Measurements from ENCODE around the gene SIRPB1. TPM values are rescaled to one million over a fixed set of nuclear protein-coding genes. Genes with fewer than 3 reads are reported as not detected.

Gene SIRPB1
- 0.90 TPM in 1 of 2 replicates, not detected in the other for total RNA-seq (ENCODE audit: low replicate concordance)

DNA sequence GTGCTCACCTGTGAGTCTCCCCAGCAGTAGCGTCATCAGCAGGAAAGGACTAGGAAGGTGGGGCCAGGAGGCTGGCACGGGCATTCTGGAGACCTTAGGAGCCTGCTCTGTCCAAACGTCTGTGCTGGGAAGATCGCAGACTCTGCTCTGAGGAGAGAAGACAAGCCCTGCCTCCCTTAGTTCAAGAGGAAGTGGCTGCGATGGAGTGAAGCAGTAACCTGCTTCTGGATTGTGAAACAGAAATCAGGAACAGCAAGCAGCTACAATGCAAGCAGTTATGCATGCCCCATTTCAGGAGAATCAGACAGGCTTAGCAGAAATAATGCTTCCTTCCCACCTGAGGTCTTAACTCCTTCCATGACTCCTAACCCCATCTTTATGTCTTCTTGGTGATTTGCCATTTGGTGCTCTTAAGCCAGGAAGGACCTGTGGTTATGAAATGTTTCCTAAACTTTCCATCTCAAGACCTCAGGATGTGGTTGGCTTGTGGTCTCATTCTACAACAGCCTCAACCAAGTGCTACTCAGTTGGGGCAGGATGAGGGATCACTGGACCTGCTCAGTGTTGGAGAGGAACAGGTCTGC, at the start of gene SIRPB1:
SIRPB1 (minus strand) TSS at position 149 of the 584 bp plus-strand sequence; CDS start at position 84, 65 bp downstream.
- no peak within 1 kb of the TSS for H3K4me3 ChIP-seq (ENCODE audit: low read depth, low read length)
- no peak for DNase-seq (ENCODE audit: low read depth)
- no peak for TF ChIP-seq CTCF (IDR thresholded peaks at IDR 0.05; ENCODE audit: insufficient read depth, low read length)

GRCh38 chr20:1669304-1669703, 49.5 kb upstream of the SIRPB1 start:
- no peak for TF ChIP-seq CTCF (IDR thresholded peaks at IDR 0.05; ENCODE audit: insufficient read depth, low read length)
- DNase-seq (ENCODE audit: low read depth): no peak
- H3K4me3 ChIP-seq (ENCODE audit: low read depth, low read length): no peak overlapping the region

GRCh38 chr20:1667502-1668085, 47.8 kb upstream of the SIRPB1 start:
- no peak for TF ChIP-seq CTCF (IDR thresholded peaks at IDR 0.05; ENCODE audit: insufficient read depth, low read length)
- DNase-seq (ENCODE audit: low read depth): no peak
- no peak overlapping the region for H3K4me3 ChIP-seq (ENCODE audit: low read depth, low read length)

DNA sequence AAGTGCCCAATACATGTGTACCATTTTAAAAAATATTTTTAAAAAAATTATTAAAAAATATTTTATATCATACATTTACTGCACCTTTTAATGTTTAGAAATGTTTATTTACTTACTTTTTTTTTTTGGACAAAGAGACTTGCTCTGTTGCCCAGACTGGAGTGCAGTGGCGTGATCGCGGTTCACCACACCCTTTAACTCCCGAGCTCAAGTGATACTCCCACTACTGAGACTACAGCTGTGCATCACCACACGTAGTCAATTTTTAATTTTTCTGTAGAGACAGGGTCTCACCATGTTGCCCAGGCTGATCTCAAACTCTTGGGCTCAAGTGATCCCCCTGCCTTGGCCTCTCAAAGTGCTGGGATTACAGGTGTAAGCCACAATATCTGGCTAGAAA, 47.0 kb upstream of the SIRPB1 start:
- no peak for TF ChIP-seq CTCF (IDR thresholded peaks at IDR 0.05; ENCODE audit: insufficient read depth, low read length)
- H3K4me3 ChIP-seq (ENCODE audit: low read depth, low read length): no peak overlapping the region
- DNase-seq (ENCODE audit: low read depth): no peak

GRCh38 chr20:1665345-1665744, 45.5 kb upstream of the SIRPB1 start:
- no peak for DNase-seq (ENCODE audit: low read depth)
- TF ChIP-seq CTCF (IDR thresholded peaks at IDR 0.05; ENCODE audit: insufficient read depth, low read length): no peak

DNA sequence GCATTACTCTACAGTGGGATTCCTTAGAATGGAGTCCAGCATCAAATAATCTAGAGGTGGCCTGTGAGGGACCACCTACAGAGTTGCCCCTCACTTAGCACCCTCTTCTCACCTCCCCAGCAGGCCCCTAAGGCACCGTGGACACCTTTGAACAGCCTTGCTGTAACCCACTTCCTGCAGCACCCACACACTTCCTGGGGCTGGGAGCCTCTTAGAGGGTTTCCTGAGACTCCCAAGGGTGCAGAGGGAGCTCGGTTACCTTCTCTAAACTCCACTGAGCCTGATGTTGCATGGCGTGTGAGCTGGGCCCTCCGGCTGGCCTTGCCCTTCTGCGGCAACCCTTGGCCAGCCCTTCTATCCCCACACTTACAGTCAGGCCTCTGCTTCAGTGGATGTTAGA, 45.1 kb upstream of the SIRPB1 start:
- no peak for DNase-seq (ENCODE audit: low read depth)
- no peak overlapping the region for H3K4me3 ChIP-seq (ENCODE audit: low read depth, low read length)
- no peak for TF ChIP-seq CTCF (IDR thresholded peaks at IDR 0.05; ENCODE audit: insufficient read depth, low read length)

More at GRCh38 chr20:1665345-1665744, 45.5 kb upstream of the SIRPB1 start:
- no peak overlapping the region for H3K4me3 ChIP-seq (ENCODE audit: low read depth, low read length)
